Heart left ventricle (tissue), 13 donors: ENCODE measurements around the gene MAPK11.

Source experiments
- POLR2A ChIP-seq, 2 donors: fragments of 450-650 bp; IDR thresholded peaks; one replicate each; pipeline ENCODE4 v1.6.1; 2017; ENCODE audit warnings: antibody characterized with exemption in 2 of 2, mild to moderate bottlenecking in 2 of 2, moderate library complexity in 2 of 2
- TF ChIP-seq, protein P1 (sequence below), 12 donors: fragments of 200-600 bp; sonication (generic) in 4 of 12; IDR thresholded peaks; one replicate each; pipeline versions ENCODE4 v1.5.0 to v1.8.0; 2018 to 2022; ENCODE audit warnings: antibody characterized with exemption in 12 of 12, mild to moderate bottlenecking in 5 of 12
- donor health status: ischemic (EF 13 %, LVEDD 7.1; RV severe dilation, severe dysfunction).
- donor health status: DM: no; HTN: yes; CAD: no.
- donor health status: DM: no; HTN: no; CAD: no.
- donor health status: ischemic (EF 25% LVEDD 6.9; RV normal size, moderate dysfunction).
- donor health status: ischemic (EF 25% LVEDD 5.7; RV mildly dilated, moderate dysfunction).
- donor health status: ischemic (EF 35%, LVEDD 5.7; RV mildly dilated, moderate dysfunction).
- donor health status: nonischemic (EF 11% LVEDD 7.7; RV severe dilation, severe dysfunction).
- donor health status: DM: yes; HTN: yes; CAD: no.
- donor health status: PGD.
- donor health status: ischemic (EF 29% LVEDD 5.4; RV normal size, mild dysfunction).
- donor health status: nonischemic (EF 23%, LVEDD 6.1; RV moderate dilation, normal function).

GRCh38 chr22:50278956-50279619 is 8.9 kb upstream of the MAPK11 start:
- TF ChIP-seq, protein P1, sequence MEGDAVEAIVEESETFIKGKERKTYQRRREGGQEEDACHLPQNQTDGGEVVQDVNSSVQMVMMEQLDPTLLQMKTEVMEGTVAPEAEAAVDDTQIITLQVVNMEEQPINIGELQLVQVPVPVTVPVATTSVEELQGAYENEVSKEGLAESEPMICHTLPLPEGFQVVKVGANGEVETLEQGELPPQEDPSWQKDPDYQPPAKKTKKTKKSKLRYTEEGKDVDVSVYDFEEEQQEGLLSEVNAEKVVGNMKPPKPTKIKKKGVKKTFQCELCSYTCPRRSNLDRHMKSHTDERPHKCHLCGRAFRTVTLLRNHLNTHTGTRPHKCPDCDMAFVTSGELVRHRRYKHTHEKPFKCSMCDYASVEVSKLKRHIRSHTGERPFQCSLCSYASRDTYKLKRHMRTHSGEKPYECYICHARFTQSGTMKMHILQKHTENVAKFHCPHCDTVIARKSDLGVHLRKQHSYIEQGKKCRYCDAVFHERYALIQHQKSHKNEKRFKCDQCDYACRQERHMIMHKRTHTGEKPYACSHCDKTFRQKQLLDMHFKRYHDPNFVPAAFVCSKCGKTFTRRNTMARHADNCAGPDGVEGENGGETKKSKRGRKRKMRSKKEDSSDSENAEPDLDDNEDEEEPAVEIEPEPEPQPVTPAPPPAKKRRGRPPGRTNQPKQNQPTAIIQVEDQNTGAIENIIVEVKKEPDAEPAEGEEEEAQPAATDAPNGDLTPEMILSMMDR (IDR thresholded peaks at IDR 0.05): no peak
- TF ChIP-seq POLR2A (IDR thresholded peaks at IDR 0.05): no peak
